Measurements from ENCODE around the gene PMS1.
A peak's percentile ranks its signal among the peaks of the same experiment; 100 is the strongest.

The PMS1 gene

GRCh38 chr2:189770590-189771322 is 13.5 kb upstream of the PMS1 start:
- Histone ChIP-seq H3K36me3 (replicated peaks; ENCODE audit: low read depth, low read length) (peaks cover 60% of the 10 kb centered on the region), H2AFZ (ENCODE audit: low read depth, low read length) (no peak overlapping the region), H4K20me1 (ENCODE audit: insufficient read depth, low read length) (no peaks in the 10 kb centered on the region), H3K27me3 (ENCODE audit: low read depth, low read length) (no peaks in the 10 kb centered on the region), H3K4me3 (ENCODE audit: low read length) (no peak overlapping the region), H3K9me3 (ENCODE audit: insufficient read depth, low read length) (no peaks in the 10 kb centered on the region), H3K79me2 (ENCODE audit: low read length) (no peaks in the 10 kb centered on the region), H3K9ac (ENCODE audit: low read length) (no peak overlapping the region), H3K4me2 (ENCODE audit: low read length) (no peak overlapping the region), H3K27ac (ENCODE audit: low read length) (no peak overlapping the region), H3K4me1 (ENCODE audit: low read length) (no peaks in the 10 kb centered on the region)
- no peak for TF ChIP-seq CTCF (IDR thresholded peaks at IDR 0.05; ENCODE audit: low read depth, low read length)
- TF ChIP-seq EZH2phosphoT487 (IDR thresholded peaks at IDR 0.05; ENCODE audit: low read depth), result no peak

GRCh38 chr2:189772212-189772611 is 12.0 kb upstream of the PMS1 start:
- Histone ChIP-seq H3K79me2 (ENCODE audit: low read length) (peaks cover 4% of the 10 kb centered on the region), H2AFZ (ENCODE audit: low read depth, low read length) (no peak overlapping the region), H3K9ac (ENCODE audit: low read length) (no peak overlapping the region), H4K20me1 (ENCODE audit: insufficient read depth, low read length) (no peaks in the 10 kb centered on the region), H3K4me1 (ENCODE audit: low read length) (no peaks in the 10 kb centered on the region), H3K27ac (ENCODE audit: low read length) (no peak overlapping the region), H3K36me3 (replicated peaks; ENCODE audit: low read depth, low read length) (peaks cover 63% of the 10 kb centered on the region), H3K9me3 (ENCODE audit: insufficient read depth, low read length) (no peaks in the 10 kb centered on the region), H3K4me3 (ENCODE audit: low read length) (no peak overlapping the region), H3K27me3 (ENCODE audit: low read depth, low read length) (no peaks in the 10 kb centered on the region), H3K4me2 (ENCODE audit: low read length) (no peak overlapping the region)
- no peak for TF ChIP-seq CTCF (IDR thresholded peaks at IDR 0.05; ENCODE audit: low read depth, low read length)
- no peak for TF ChIP-seq EZH2phosphoT487 (IDR thresholded peaks at IDR 0.05; ENCODE audit: low read depth)

GRCh38 chr2:189782221-189782671 is 2.0 kb upstream of the PMS1 start:
- no peak overlapping the region for H2AFZ ChIP-seq (ENCODE audit: low read depth, low read length)
- no peaks in the 10 kb centered on the region for H4K20me1 ChIP-seq (ENCODE audit: insufficient read depth, low read length)
- H3K9ac ChIP-seq (ENCODE audit: low read length), result peak overlapping the region; percentile 89; the same call in 1 of the 2 replicates
- no peaks in the 10 kb centered on the region for H3K27me3 ChIP-seq (ENCODE audit: low read depth, low read length)
- H3K9me3 ChIP-seq (ENCODE audit: insufficient read depth, low read length), result no peaks in the 10 kb centered on the region
- H3K36me3 ChIP-seq (replicated peaks; ENCODE audit: low read depth, low read length), result peaks cover 33% of the 10 kb centered on the region
- H3K79me2 ChIP-seq (ENCODE audit: low read length), result peaks cover 65% of the 10 kb centered on the region
- TF ChIP-seq EZH2phosphoT487 (IDR thresholded peaks at IDR 0.05; ENCODE audit: low read depth), result no peak
- H3K4me3 ChIP-seq (ENCODE audit: low read length), result peak overlapping the region; percentile 80
- H3K4me1 ChIP-seq (ENCODE audit: low read length), result peaks cover 14% of the 10 kb centered on the region
- peak overlapping the region; percentile 85 for H3K4me2 ChIP-seq (ENCODE audit: low read length)
- no peak overlapping the region for H3K27ac ChIP-seq (ENCODE audit: low read length)

- Histone ChIP-seq H3K27ac (ENCODE audit: low read length) (peak overlapping the region; percentile 82), H3K4me1 (ENCODE audit: low read length) (peaks cover 14% of the 10 kb centered on the region), H3K4me3 (ENCODE audit: low read length) (peak overlapping the region; percentile 80), H3K9me3 (ENCODE audit: insufficient read depth, low read length) (no peaks in the 10 kb centered on the region), H3K36me3 (replicated peaks; ENCODE audit: low read depth, low read length) (peaks cover 32% of the 10 kb centered on the region), H3K4me2 (ENCODE audit: low read length) (peak overlapping the region; percentile 85), H3K27me3 (ENCODE audit: low read depth, low read length) (no peaks in the 10 kb centered on the region), H3K9ac (ENCODE audit: low read length) (peak overlapping the region; percentile 89), H4K20me1 (ENCODE audit: insufficient read depth, low read length) (no peaks in the 10 kb centered on the region), H2AFZ (ENCODE audit: low read depth, low read length) (peak overlapping the region; percentile 53), H3K79me2 (ENCODE audit: low read length) (peaks cover 76% of the 10 kb centered on the region)
- TF ChIP-seq CTCF (IDR thresholded peaks at IDR 0.05; ENCODE audit: low read depth, low read length) (no peak), EZH2phosphoT487 (IDR thresholded peaks at IDR 0.05; ENCODE audit: low read depth) (no peak)
Observed at GRCh38 chr2:189783451-189783926, 761 bp upstream of the PMS1 start.

Data from OCI-LY3 (cell line).